ENCODE measurements around the gene ZFC3H1. TPM values are rescaled to one million over a fixed set of nuclear protein-coding genes. Genes with fewer than 3 reads are reported as not detected.
A peak's percentile ranks its signal among the peaks of the same experiment; 100 is the strongest.

ZFC3H1 gene
- polyA plus RNA-seq, 3 donors, result 51.0 to 80.5 (median 73.7) TPM

GRCh38 chr12:71642264-71642663, 21.4 kb downstream of the ZFC3H1 start:
- no peak for DNase-seq

- no peak for DNase-seq
Measured at GRCh38 chr12:71641390-71641789, 22.3 kb downstream of the ZFC3H1 start.

- DNase-seq, result no peak
Measured at GRCh38 chr12:71640316-71640715, 23.3 kb downstream of the ZFC3H1 start.

- no peak for DNase-seq
Measured at GRCh38 chr12:71639341-71639760, 24.3 kb downstream of the ZFC3H1 start.

- DNase-seq, result no peak
Measured at GRCh38 chr12:71638499-71638898, 25.1 kb downstream of the ZFC3H1 start.

GRCh38 chr12:71636704-71637115, 26.9 kb downstream of the ZFC3H1 start:
- DNase-seq, result peak; percentile 64

- DNase-seq, result peak; percentile 26
Measured at GRCh38 chr12:71627438-71628002, 36.1 kb downstream of the ZFC3H1 start.

GRCh38 chr12:71626768-71627167, 36.9 kb downstream of the ZFC3H1 start:
- no peak for DNase-seq

- no peak for DNase-seq
Measured at GRCh38 chr12:71626098-71626497, 37.5 kb downstream of the ZFC3H1 start.

GRCh38 chr12:71625476-71625875, 38.2 kb downstream of the ZFC3H1 start:
- no peak for DNase-seq

- DNase-seq, result no peak
Measured at GRCh38 chr12:71621938-71622337, 41.7 kb downstream of the ZFC3H1 start.

GRCh38 chr12:71610031-71610795, 53.4 kb downstream of the ZFC3H1 start:
- no peak for DNase-seq

- no peak for DNase-seq
Measured at GRCh38 chr12:71607494-71608330, 55.9 kb downstream of the ZFC3H1 start.

- no peak for DNase-seq
Measured at GRCh38 chr12:71605039-71605438, 58.6 kb downstream of the ZFC3H1 start.

GRCh38 chr12:71602761-71603577, 60.7 kb downstream of the ZFC3H1 start:
- no peak for DNase-seq

- no peak for DNase-seq
Measured at GRCh38 chr12:71601546-71601945, 62.1 kb downstream of the ZFC3H1 start.

GRCh38 chr12:71599210-71599609, 64.4 kb downstream of the ZFC3H1 start:
- no peak for DNase-seq

GRCh38 chr12:71594214-71594948, 69.3 kb downstream of the ZFC3H1 start:
- DNase-seq, result no peak

- no peak for DNase-seq
Measured at GRCh38 chr12:71592841-71593240, 70.8 kb downstream of the ZFC3H1 start.

- DNase-seq, result no peak
Measured at GRCh38 chr12:71591601-71592000, 72.0 kb downstream of the ZFC3H1 start.

- no peak for DNase-seq
Measured at GRCh38 chr12:71589478-71589881, 74.2 kb downstream of the ZFC3H1 start.

Data from renal pelvis (tissue), 4 donors.